Neural cell (in vitro differentiated cells): Measurements from ENCODE around the gene XYLT2.

ENCODE experiments used
- CTCF ChIP-seq: fragments of 450-650 bp; IDR thresholded peaks from 2 replicates; pipeline ENCODE4 v1.5.1; 2014; ENCODE audit warnings: antibody characterized with exemption, mild to moderate bottlenecking, moderate library complexity; ENCODE audit not compliant: poor library complexity, severe bottlenecking
- EP300 ChIP-seq: fragments of 450-650 bp; conservative IDR thresholded peaks from 2 replicates; pipeline ENCODE4 v1.6.1; 2014; ENCODE audit warnings: antibody characterized with exemption, mild to moderate bottlenecking, moderate library complexity; ENCODE audit not compliant: poor library complexity, severe bottlenecking
- EZH2 ChIP-seq: fragments of 200-600, 300-800 bp; shearing (Covaris generic), sonication (generic); IDR thresholded peaks from 2 replicates; pipeline ENCODE4 v1.6.1; 2014; ENCODE audit warnings: antibody characterized with exemption, low read length, borderline replicate concordance, mild to moderate bottlenecking; ENCODE audit not compliant: insufficient read depth, poor library complexity, severe bottlenecking
- POLR2AphosphoS5 ChIP-seq: IDR thresholded peaks from 2 replicates; pipeline ENCODE4 v1.6.1; 2012
- RAD21 ChIP-seq: fragments of 450-650 bp; conservative IDR thresholded peaks from 2 replicates; pipeline ENCODE4 v1.6.1; 2014; ENCODE audit warnings: antibody characterized with exemption, mild to moderate bottlenecking, moderate library complexity
- SMC3 ChIP-seq: fragments of 450-650 bp; conservative IDR thresholded peaks from 2 replicates; pipeline ENCODE4 v1.6.1; 2014; ENCODE audit warnings: antibody characterized with exemption, mild to moderate bottlenecking, moderate library complexity; ENCODE audit not compliant: poor library complexity
- TAF1 ChIP-seq: IDR thresholded peaks from 2 replicates; pipeline ENCODE4 v1.6.1; 2012; ENCODE audit warnings: low read depth

DNA sequence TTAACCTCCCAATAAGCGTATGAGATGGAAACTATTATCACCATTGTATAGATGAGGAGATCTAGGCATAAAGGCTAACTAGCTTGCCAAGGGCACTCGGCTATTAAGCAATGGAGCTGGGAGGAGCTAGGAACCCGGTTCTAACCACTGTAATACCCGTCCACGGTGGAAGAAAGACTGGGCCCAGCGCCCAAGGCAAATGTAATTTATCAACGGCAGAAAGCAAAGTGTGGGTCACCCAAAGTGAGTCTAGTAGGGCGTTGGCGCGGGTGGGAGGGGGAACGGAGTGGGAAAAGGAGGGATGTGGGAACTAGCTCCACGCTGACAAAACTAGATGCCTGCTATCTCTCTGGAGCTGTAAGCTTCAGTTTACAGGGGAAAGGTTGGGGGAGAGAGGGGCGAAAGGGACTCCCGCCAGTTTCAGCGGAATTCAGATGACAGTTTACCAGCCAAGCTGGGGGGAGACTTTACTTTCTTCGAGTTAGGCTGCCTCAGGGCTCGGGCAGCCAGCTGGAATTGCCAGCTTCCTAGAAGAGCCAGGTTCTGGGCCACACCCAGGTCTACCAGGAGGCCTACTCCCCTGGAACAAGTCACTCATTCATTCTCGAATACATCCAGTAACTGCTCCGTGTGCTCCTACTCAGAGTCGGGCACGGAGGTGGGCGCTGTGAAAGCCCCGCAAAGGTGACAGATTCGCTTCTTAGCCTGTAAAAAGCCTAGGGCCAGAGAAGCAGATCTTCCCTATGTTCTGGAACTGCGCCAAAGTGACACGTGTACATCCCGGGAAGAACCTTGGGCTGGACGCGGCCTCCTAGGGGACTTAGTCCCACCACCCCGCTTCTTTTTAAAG, 50.6 kb downstream of the XYLT2 start:
- no peak for TF ChIP-seq POLR2AphosphoS5
- TF ChIP-seq EP300: no peak
- TF ChIP-seq CTCF: no peak
- TF ChIP-seq EZH2: no peak
- TF ChIP-seq RAD21: no peak
- TF ChIP-seq TAF1: no peak
- no peak for TF ChIP-seq SMC3
